Measurements from ENCODE around the gene MELTF.
A peak's percentile ranks its signal among the peaks of the same experiment; 100 is the strongest.
"Not testable (repeated sequence)": the region's sequence is repeated elsewhere in the genome, so short reads cannot be mapped to it uniquely, and the experiment has no call there.

Gene MELTF

DNA sequence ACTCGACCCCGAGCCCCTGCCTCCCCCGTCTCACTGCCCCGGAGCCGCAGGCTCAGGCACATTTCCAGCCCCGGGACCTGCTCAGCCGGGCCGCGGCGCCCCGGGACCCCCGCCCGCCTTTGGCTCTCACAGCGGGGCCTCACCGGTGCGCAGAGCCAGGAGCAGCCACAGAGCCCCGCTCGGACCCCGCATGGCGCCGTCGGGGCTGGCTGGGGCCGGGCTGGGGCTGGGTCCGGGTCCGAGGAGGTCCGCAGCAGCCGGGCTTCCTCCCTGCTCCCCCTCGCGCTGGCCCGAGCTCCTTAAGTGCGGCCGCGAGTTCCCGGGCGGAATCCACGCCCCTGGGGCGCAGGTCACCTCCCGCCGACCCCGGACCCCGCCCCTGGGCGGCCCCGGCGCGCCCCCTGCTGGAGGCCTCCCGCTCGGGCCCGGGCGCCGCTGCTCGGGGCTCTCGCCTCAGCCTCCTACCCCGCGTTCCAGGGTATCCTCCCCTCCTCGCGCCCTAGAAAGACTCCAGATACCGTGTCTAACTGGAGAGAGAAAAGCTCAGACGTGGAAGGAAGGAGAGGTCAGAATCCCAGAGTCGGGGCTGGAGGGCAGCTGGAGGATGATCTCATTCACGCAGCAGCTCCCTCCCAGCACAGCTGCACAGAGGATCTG, at the start of gene MELTF:
TSS of gene MELTF (minus strand) at position 307 of the 657 bp plus-strand sequence. CDS start at position 192, 115 bp downstream.
- in situ Hi-C loops (cut with MboI; ENCODE audit: low pct_unique_long_range_greater_than_20kb, low sequenced_read_pairs), result no loop called here
- peak; percentile 65 for DNase-seq

GRCh38 chr3:197076415-197076814, 46.8 kb upstream of the MELTF start:
- in situ Hi-C loops (cut with MboI; ENCODE audit: low pct_unique_long_range_greater_than_20kb, low sequenced_read_pairs), result no loop called here
- DNase-seq, result no peak

DNA sequence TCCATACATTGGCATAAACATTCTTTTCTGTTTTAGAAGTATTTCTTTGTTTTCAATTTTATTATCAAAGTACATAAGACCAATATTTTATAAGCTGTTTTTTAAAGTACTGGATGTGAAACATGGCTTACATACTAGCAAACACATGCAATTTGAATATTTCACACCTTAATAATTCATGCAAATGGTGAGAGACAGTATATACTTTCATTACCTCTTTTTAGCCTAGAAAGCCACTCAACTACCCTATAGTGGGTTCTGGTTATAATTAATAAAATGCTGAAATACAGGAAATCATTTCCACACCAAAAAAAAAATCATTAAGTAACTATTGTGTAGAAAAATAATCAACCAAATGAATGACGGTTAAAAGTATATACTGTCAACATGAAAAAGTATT, 38.5 kb upstream of the MELTF start:
- no peak for DNase-seq
- in situ Hi-C loops (cut with MboI; ENCODE audit: low pct_unique_long_range_greater_than_20kb, low sequenced_read_pairs), result no loop called here

DNA sequence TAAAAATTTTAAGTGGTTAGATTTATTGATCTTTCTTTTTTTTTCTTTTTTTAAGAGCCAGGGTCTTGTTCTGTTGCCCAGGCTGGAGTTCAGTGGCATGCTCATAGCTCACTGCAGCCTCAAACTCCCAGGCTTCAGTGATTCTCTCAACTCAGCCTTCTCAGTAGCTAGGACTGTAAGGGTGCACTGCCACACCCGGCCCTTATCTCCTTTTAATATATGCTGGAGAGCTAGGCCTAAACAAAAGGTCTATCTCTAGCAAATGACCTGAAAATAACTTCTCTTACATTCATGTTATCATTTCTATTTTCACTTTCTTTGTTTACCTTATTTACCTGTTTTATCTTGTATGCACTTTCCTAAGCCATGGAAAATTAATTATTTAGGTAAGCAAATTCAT, 35.2 kb upstream of the MELTF start:
- no peak for DNase-seq
- in situ Hi-C loops (cut with MboI; ENCODE audit: low pct_unique_long_range_greater_than_20kb, low sequenced_read_pairs), result no loop called here

GRCh38 chr3:197062446-197062845, 32.8 kb upstream of the MELTF start:
- in situ Hi-C loops (cut with MboI; ENCODE audit: low pct_unique_long_range_greater_than_20kb, low sequenced_read_pairs), result no loop called here
- DNase-seq, result no peak

- in situ Hi-C loops (cut with MboI; ENCODE audit: low pct_unique_long_range_greater_than_20kb, low sequenced_read_pairs); DNase-seq: not testable (repeated sequence)
Observed at GRCh38 chr3:197051637-197052036, 22.0 kb upstream of the MELTF start.

DNA sequence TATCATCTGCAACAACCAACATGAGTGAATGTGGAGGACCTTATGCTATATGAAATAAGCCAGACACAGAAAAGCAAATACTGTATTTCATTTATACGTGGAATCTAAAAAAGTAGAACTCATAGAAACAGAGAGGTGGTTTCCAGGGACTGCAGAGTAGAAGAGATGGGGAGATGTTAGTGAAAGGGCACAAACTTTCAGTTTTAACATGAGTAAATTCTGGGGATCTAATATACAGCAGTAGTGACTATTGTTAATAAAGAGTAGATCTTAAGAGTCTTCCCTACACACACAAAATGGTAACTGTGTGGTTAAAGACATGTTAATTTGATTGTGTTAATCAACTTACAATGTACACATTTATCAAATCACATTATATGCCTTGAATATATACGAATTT, 20.9 kb upstream of the MELTF start:
- no peak for DNase-seq
- in situ Hi-C loops (cut with MboI; ENCODE audit: low pct_unique_long_range_greater_than_20kb, low sequenced_read_pairs), result no loop called here

- in situ Hi-C loops (cut with MboI; ENCODE audit: low pct_unique_long_range_greater_than_20kb, low sequenced_read_pairs), result no loop called here
Observed at GRCh38 chr3:197042539-197042938, 12.9 kb upstream of the MELTF start.

GRCh38 chr3:197041875-197042488, 12.4 kb upstream of the MELTF start:
- no peak for DNase-seq
- in situ Hi-C loops (cut with MboI; ENCODE audit: low pct_unique_long_range_greater_than_20kb, low sequenced_read_pairs), result no loop called here

More at GRCh38 chr3:197042539-197042938, 12.9 kb upstream of the MELTF start:
- DNase-seq, result no peak

- in situ Hi-C loops (cut with MboI; ENCODE audit: low pct_unique_long_range_greater_than_20kb, low sequenced_read_pairs), result no loop called here
- no peak for DNase-seq
Observed at GRCh38 chr3:197040658-197041057, 11.0 kb upstream of the MELTF start.

GRCh38 chr3:197038679-197039462, 9.3 kb upstream of the MELTF start:
- in situ Hi-C loops (cut with MboI; ENCODE audit: low pct_unique_long_range_greater_than_20kb, low sequenced_read_pairs), result no loop called here

GRCh38 chr3:197035577-197035976, 6.0 kb upstream of the MELTF start:
- no peak for DNase-seq
- in situ Hi-C loops (cut with MboI; ENCODE audit: low pct_unique_long_range_greater_than_20kb, low sequenced_read_pairs), result no loop called here

More at GRCh38 chr3:197038679-197039462, 9.3 kb upstream of the MELTF start:
- no peak for DNase-seq

- DNase-seq; in situ Hi-C loops (cut with MboI; ENCODE audit: low pct_unique_long_range_greater_than_20kb, low sequenced_read_pairs): not testable (repeated sequence)
Observed at GRCh38 chr3:197034778-197035177, 5.2 kb upstream of the MELTF start.

- in situ Hi-C loops (cut with MboI; ENCODE audit: low pct_unique_long_range_greater_than_20kb, low sequenced_read_pairs); DNase-seq: not testable (repeated sequence)
Observed at GRCh38 chr3:197033764-197034163, 4.1 kb upstream of the MELTF start.

- DNase-seq, result peak; percentile 83
- in situ Hi-C loops (cut with MboI; ENCODE audit: low pct_unique_long_range_greater_than_20kb, low sequenced_read_pairs), result no loop called here
Observed at GRCh38 chr3:197031315-197032285, 2.0 kb upstream of the MELTF start.

- no peak for DNase-seq
- in situ Hi-C loops (cut with MboI; ENCODE audit: low pct_unique_long_range_greater_than_20kb, low sequenced_read_pairs), result no loop called here
Observed at GRCh38 chr3:197030379-197031314, 1.0 kb upstream of the MELTF start.

DNA sequence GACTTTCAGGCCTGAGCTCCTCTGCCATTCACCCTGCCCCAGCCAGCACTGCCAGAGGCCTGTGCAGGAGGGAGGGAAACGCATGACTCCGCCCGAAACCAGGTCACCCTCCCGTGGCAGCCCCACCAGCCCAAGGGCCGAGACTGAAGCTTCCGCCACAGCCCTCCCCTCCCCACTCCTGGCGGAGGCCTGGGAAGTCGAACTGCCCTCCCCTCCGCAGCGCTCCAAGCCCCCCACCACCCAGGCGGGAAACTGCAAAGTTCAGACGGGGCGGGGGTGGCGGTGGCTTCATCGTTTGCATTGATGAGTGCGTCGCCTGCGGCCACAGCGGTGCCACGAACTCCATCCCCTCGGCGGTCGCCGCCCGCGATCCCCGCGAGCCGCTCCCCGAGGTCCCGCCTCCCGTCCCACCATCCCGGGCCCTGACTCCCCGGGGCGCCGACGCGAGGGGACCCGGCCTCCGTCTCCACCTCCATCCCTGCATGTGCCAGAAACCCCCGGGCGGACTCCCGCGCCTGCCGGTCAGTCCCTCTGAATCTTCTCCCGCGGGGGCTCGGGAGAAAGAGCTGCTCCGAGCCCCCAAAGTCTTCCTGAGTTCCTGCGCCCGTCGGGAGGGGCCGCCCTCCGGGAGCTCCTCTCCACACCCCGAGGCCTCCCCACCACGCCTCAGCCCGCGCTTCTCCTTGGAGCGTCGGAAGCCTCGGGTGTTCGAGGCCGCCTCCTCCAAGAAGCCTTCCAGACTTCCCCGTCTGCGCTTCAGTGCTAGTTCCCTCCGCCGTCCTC, 698 bp downstream of the MELTF start:
- DNase-seq, result peak; percentile 35
- in situ Hi-C loops (cut with MboI; ENCODE audit: low pct_unique_long_range_greater_than_20kb, low sequenced_read_pairs), result no loop called here

Measured in KBM-7 (cell line).